ENCODE data around the gene ZNF607.

Gene ZNF607

GRCh38 chr19:37654118-37654517 is 65.4 kb downstream of the ZNF607 start:
- in situ Hi-C loops (cut with HindIII; ENCODE audit: low sequenced_read_pairs), result no loop called here
